Measurements from ENCODE around the gene CDK5RAP2.

DNA sequence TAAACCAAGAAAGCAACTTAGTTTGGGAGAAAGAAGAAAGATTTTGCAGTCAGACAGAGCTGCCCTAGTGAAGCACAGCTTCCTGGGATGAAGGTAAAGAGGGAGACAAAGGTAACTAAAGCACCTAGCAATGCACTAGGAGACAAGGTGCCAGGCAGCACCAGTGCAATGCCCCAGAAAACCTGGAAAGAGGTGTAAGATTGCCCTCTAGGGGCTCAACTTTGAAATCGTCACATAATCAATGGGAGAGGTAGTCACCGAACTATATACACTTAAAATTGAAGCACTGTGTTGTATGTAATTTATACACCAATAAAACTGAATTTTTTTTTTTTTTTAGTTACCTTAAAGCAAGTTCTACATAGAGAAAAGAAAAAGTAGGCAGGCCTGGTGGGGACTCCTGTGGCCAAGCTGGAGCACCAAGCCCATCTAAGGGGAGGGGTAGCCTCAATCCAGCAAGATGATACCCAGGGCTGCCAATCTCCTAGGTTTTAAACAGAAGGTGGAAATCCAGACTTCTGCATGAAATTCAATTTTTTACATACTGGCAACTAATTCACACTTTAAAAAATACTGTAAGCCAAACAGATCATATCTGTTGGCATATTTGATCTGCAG lies 48.2 kb downstream of the CDK5RAP2 start:
- TF ChIP-seq CTCF (IDR thresholded peaks at IDR 0.05; ENCODE audit: borderline replicate concordance, extremely low read depth, low read length, poor library complexity, severe bottlenecking) (peak; percentile 49), EZH2 (IDR thresholded peaks at IDR 0.05; ENCODE audit: borderline replicate concordance, low read depth, low read length, severe bottlenecking) (no peak)
